Measurements from ENCODE around the gene SLC35E2B. TPM values are rescaled to one million over a fixed set of nuclear protein-coding genes. Genes with fewer than 3 reads are reported as not detected.
"Not testable (repeated sequence)": the region's sequence is repeated elsewhere in the genome, so short reads cannot be mapped to it uniquely, and the experiment has no call there.

SLC35E2B gene
- total and polyA plus RNA-seq, 5 donors: 14.3 to 29.5 (median 23.6) TPM

DNA sequence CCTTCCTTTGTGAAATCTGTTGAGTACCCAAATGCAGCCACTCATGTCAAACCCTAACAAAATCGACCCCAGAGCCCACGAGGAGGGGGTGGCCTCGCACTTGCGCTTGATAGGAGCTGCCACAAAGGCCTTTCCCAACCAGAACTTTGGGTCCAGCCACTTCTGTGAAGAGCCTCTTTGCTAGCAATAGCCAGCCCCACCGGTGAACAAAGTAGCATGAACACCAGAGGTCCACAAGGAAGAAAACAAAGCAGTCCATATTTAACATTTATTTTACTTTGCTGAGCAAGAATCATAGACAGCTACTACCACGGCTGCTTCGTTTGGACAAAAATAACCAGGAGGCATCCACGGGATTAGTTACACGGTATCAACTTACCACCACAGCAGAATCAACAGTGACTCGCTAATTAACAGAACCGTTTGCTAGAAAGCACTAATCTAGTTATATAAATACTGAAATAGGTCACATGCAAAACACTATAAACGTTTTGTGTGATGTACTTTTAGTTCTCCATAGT, 34.6 kb upstream of the SLC35E2B start:
- DNase-seq; intact Hi-C loops (cut with DNase I); H3K4me3 ChIP-seq (ENCODE audit: low read length); H3K4me1 ChIP-seq (ENCODE audit: control insufficient read depth, insufficient read depth, low read length); H3K9me3 ChIP-seq (ENCODE audit: control insufficient read depth, low read length); H3K27ac ChIP-seq (ENCODE audit: low read length); ATAC-seq; H3K27me3 ChIP-seq (ENCODE audit: control insufficient read depth, insufficient read depth): not testable (repeated sequence)
- 82% methylated on average over 11 of the region's 12 CpGs for WGBS

- H3K4me1 ChIP-seq (ENCODE audit: control insufficient read depth, insufficient read depth, low read length); H3K9me3 ChIP-seq (ENCODE audit: control insufficient read depth, low read length); intact Hi-C loops (cut with DNase I); H3K4me3 ChIP-seq (ENCODE audit: low read length); H3K27me3 ChIP-seq (ENCODE audit: control insufficient read depth, insufficient read depth); ATAC-seq; H3K27ac ChIP-seq (ENCODE audit: low read length): not testable (repeated sequence)
- DNase-seq: peak in 1 of 3 donors; percentile 22
- 92% methylated on average over 17 of the region's 17 CpGs for WGBS
These were observed 33.5 kb upstream of the SLC35E2B start for GRCh38 chr1:1726088-1726487.

- ATAC-seq (peak; percentile 98), DNase-seq (peak; percentile 98 to 99 (median 99))
- H3K9me3 ChIP-seq (ENCODE audit: control insufficient read depth, low read length); H3K27me3 ChIP-seq (ENCODE audit: control insufficient read depth, insufficient read depth); intact Hi-C loops (cut with DNase I); H3K4me1 ChIP-seq (ENCODE audit: control insufficient read depth, insufficient read depth, low read length): not testable (repeated sequence)
- H3K4me3 ChIP-seq (ENCODE audit: low read length): peak within 1 kb of the TSS; percentile 58
- H3K27ac ChIP-seq (ENCODE audit: low read length): peak within 1 kb of the TSS; percentile 75
- WGBS: under 1% methylated on average over 59 of the region's 78 CpGs
These were observed 31.7 kb upstream of the SLC35E2B start, which contains the start of gene CDK11A for GRCh38 chr1:1724035-1724864. Gene CDK11A, minus strand, starts transcription at chr1:1724357. Its CDS starts 1,539 bp downstream, at chr1:1722818.

DNA sequence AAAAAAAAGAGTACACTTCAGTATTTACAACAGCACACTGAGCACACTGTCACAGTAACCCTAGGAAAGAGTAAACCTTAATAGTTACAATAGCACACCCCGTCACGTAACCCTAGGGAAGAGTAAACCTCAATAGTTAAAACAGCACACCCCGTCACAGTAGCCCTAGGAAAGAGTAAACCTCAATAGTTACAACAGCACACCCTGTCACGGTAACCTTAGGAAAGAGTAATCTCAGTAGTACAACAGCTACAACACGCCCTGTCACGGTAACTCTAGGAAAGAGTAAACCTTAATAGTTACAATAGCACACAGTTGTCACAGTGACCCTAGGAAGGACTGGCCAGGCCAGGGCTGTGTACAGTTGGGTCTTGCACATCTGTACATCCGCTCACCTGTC, 28.6 kb upstream of the SLC35E2B start:
- Histone ChIP-seq H3K27ac (ENCODE audit: low read length) (no peak overlapping the region), H3K4me3 (ENCODE audit: low read length) (no peak overlapping the region), H3K9me3 (ENCODE audit: control insufficient read depth, low read length) (no peaks in the 10 kb centered on the region), H3K4me1 (ENCODE audit: control insufficient read depth, insufficient read depth, low read length) (no peaks in the 10 kb centered on the region), H3K27me3 (ENCODE audit: control insufficient read depth, insufficient read depth) (no peaks in the 10 kb centered on the region)
- ATAC-seq (no peak), DNase-seq (no peak)
- intact Hi-C loops (cut with DNase I): no loop called here
- WGBS: 81% methylated on average over 7 of the region's 7 CpGs

DNA sequence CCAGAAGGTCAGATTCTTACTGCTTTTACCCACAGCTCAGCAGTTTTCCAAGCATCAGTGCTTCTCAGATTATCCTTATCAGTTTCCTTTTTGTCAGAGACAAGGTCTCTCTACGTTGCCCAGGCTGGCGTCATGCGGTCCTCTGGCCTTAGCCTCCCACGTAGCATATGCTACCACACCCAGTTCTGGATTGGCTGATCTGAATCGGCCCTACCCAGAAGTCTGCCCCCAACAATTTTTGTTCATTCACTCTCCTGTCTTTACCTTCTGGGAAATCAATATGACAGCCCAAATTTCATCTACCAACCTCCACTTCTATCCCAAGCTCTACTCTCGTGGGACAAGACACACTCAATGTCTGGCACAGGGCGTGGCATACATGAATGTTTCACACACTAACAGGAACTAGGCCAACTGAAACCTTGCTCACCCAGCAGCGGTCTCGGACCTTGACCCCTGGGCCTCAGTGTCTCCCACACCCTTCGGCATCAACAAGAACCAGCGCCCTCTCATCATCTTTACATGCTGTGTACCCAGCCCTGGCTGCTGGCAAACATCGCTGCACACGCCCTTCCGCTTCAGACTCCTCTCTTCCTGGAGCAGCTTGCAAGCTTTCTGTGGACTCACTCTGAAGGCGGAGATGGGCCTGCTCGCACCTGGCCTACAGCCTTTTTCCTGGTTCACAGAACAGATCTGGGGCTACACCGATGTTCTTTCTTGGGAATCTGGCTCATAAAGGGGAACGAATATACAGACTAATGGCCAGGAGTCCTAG, 22.7 kb upstream of the SLC35E2B start:
- H3K9me3 ChIP-seq (ENCODE audit: control insufficient read depth, low read length); H3K27ac ChIP-seq (ENCODE audit: low read length); DNase-seq; H3K27me3 ChIP-seq (ENCODE audit: control insufficient read depth, insufficient read depth); H3K4me1 ChIP-seq (ENCODE audit: control insufficient read depth, insufficient read depth, low read length); H3K4me3 ChIP-seq (ENCODE audit: low read length); intact Hi-C loops (cut with DNase I): not testable (repeated sequence)
- ATAC-seq: peak in 1 of 2 donors; percentile 16
- WGBS: 87% methylated on average over 14 of the region's 18 CpGs

GRCh38 chr1:1707897-1708296, 15.3 kb upstream of the SLC35E2B start:
- DNase-seq (peak in 1 of 3 donors; percentile 23), ATAC-seq (peak in 1 of 2 donors; percentile 11)
- H3K27ac ChIP-seq (ENCODE audit: low read length); intact Hi-C loops (cut with DNase I); H3K9me3 ChIP-seq (ENCODE audit: control insufficient read depth, low read length); H3K4me3 ChIP-seq (ENCODE audit: low read length); H3K4me1 ChIP-seq (ENCODE audit: control insufficient read depth, insufficient read depth, low read length); H3K27me3 ChIP-seq (ENCODE audit: control insufficient read depth, insufficient read depth): not testable (repeated sequence)
- 95% methylated on average over 14 of the region's 20 CpGs for WGBS

GRCh38 chr1:1707241-1707640, 14.6 kb upstream of the SLC35E2B start:
- WGBS: 96% methylated on average over 13 of the region's 23 CpGs
- ATAC-seq; H3K9me3 ChIP-seq (ENCODE audit: control insufficient read depth, low read length); H3K4me3 ChIP-seq (ENCODE audit: low read length); H3K27me3 ChIP-seq (ENCODE audit: control insufficient read depth, insufficient read depth); H3K27ac ChIP-seq (ENCODE audit: low read length); intact Hi-C loops (cut with DNase I); H3K4me1 ChIP-seq (ENCODE audit: control insufficient read depth, insufficient read depth, low read length): not testable (repeated sequence)
- peak in 1 of 3 donors; percentile 34 for DNase-seq

GRCh38 chr1:1705623-1706022, 13.0 kb upstream of the SLC35E2B start:
- H3K27ac ChIP-seq (ENCODE audit: low read length); H3K4me3 ChIP-seq (ENCODE audit: low read length); H3K9me3 ChIP-seq (ENCODE audit: control insufficient read depth, low read length); H3K4me1 ChIP-seq (ENCODE audit: control insufficient read depth, insufficient read depth, low read length); intact Hi-C loops (cut with DNase I); ATAC-seq; H3K27me3 ChIP-seq (ENCODE audit: control insufficient read depth, insufficient read depth): not testable (repeated sequence)
- WGBS: 96% methylated on average over 5 of the region's 10 CpGs
- peak in 1 of 3 donors; percentile 4 for DNase-seq

GRCh38 chr1:1704284-1704957, 11.8 kb upstream of the SLC35E2B start:
- peak in 1 of 3 donors; percentile 53 for DNase-seq
- H3K4me3 ChIP-seq (ENCODE audit: low read length); H3K9me3 ChIP-seq (ENCODE audit: control insufficient read depth, low read length); H3K27me3 ChIP-seq (ENCODE audit: control insufficient read depth, insufficient read depth); ATAC-seq; H3K4me1 ChIP-seq (ENCODE audit: control insufficient read depth, insufficient read depth, low read length); intact Hi-C loops (cut with DNase I); H3K27ac ChIP-seq (ENCODE audit: low read length): not testable (repeated sequence)
- WGBS: 94% methylated on average over 27 of the region's 27 CpGs

GRCh38 chr1:1703796-1704195, 11.2 kb upstream of the SLC35E2B start:
- Histone ChIP-seq H3K4me1 (ENCODE audit: control insufficient read depth, insufficient read depth, low read length) (no peaks in the 10 kb centered on the region), H3K9me3 (ENCODE audit: control insufficient read depth, low read length) (no peaks in the 10 kb centered on the region), H3K27me3 (ENCODE audit: control insufficient read depth, insufficient read depth) (no peaks in the 10 kb centered on the region), H3K27ac (ENCODE audit: low read length) (no peak overlapping the region), H3K4me3 (ENCODE audit: low read length) (no peak overlapping the region)
- WGBS: 95% methylated on average over 22 of the region's 22 CpGs
- intact Hi-C loops (cut with DNase I): no loop called here
- DNase-seq: peak in 1 of 3 donors; percentile 46
- no peak for ATAC-seq
